Gastroesophageal sphincter (tissue), 4 donors: ENCODE measurements around the gene ZGRF1. TPM values are rescaled to one million over a fixed set of nuclear protein-coding genes. Genes with fewer than 3 reads are reported as not detected.
A peak's percentile ranks its signal among the peaks of the same experiment; 100 is the strongest.
"Not testable (repeated sequence)": the region's sequence is repeated elsewhere in the genome, so short reads cannot be mapped to it uniquely, and the experiment has no call there.

Source experiments
- ATAC-seq: fragments of 150-250 bp; one replicate; pipeline ENCODE4 v1.9.1; 2016; ENCODE audit warnings: mild to moderate bottlenecking, moderate library complexity
- H3K27ac ChIP-seq, 4 donors: fragments of 200-600 bp; sonication (generic) in 3 of 4; 1 replicate in 3 of 4; 2 replicates in 1 of 4; pipeline ENCODE4 v1.5.1; 2016 to 2019
- H3K27me3 ChIP-seq: fragments of 200-600 bp; sonication (generic); one replicate; pipeline ENCODE4 v1.5.1; 2019
- H3K36me3 ChIP-seq, 2 donors: fragments of 200-600 bp; sonication (generic); one replicate each; pipeline ENCODE4 v1.5.1; 2019; ENCODE audit warnings: control low read depth in 1 of 2
- H3K4me1 ChIP-seq, 3 donors: fragments of 200-600 bp; sonication (generic); 1 replicate in 2 of 3; 2 replicates in 1 of 3; pipeline ENCODE4 v1.5.1; 2016 to 2019; ENCODE audit warnings: control low read depth in 2 of 3
- H3K4me3 ChIP-seq, 2 donors: fragments of 200-600 bp; sonication (generic); one replicate each; pipeline ENCODE4 v1.5.1; 2019; ENCODE audit warnings: mild to moderate bottlenecking in 1 of 2, moderate library complexity in 1 of 2
- H3K9me3 ChIP-seq, 3 donors: fragments of 200-600 bp; sonication (generic); one replicate each; pipeline ENCODE4 v1.5.1; 2017 to 2019; ENCODE audit warnings: control low read depth in 2 of 3
- CTCF ChIP-seq, 4 experiments: fragments of 200-600 bp in 2 of 4; fragments of 450-650 bp in 2 of 4; sonication (generic) in 1 of 4; IDR thresholded peaks; one replicate each; pipeline ENCODE4 v1.5.1; 2017 to 2019; ENCODE audit warnings: antibody characterized with exemption in 4 of 4, mild to moderate bottlenecking in 2 of 4, moderate library complexity in 2 of 4
- EP300 ChIP-seq: sonication (generic); formaldehyde crosslinking; IDR thresholded peaks from one replicate; pipeline ENCODE4 v1.6.1; 2017; ENCODE audit warnings: antibody characterized with exemption, mild to moderate bottlenecking
- POLR2A ChIP-seq, 2 donors: fragments of 450-650 bp; IDR thresholded peaks; one replicate each; pipeline ENCODE4 v1.6.1; 2017; ENCODE audit warnings: antibody characterized with exemption in 2 of 2, mild to moderate bottlenecking in 2 of 2, moderate library complexity in 1 of 2
- POLR2AphosphoS5 ChIP-seq: sonication (generic); formaldehyde crosslinking; IDR thresholded peaks from one replicate; pipeline ENCODE4 v1.6.1; 2017; ENCODE audit warnings: antibody characterized with exemption
- WGBS, 2 donors: methylation state at CpG; one replicate each; pipeline ENCODE4 v1.1.5; 2018; ENCODE audit warnings: low coverage in 1 of 2; 5-methylcytosine and 5-hydroxymethylcytosine counted together
- total RNA-seq, 4 donors: library from RNA; depleted of rRNA; stranded (reverse); fragments of >200 nt; gene quantifications; one replicate each; pipeline ENCODE4 v1.1.0, GENCODE V29; 2016

The ZGRF1 gene
- total RNA-seq, 4 donors from 2014 or later, result 2.8 to 4.7 (median 3.9) TPM

- H3K4me1 ChIP-seq, result peaks cover 0 to 35% (median 11%) of the 10 kb centered on the region in 3 donors
- ATAC-seq, result no peak
- WGBS, 2 donors, result 5 to 9% methylated on average over 17 to 33 of the region's 37 CpGs
- no peak overlapping the region for H3K27ac ChIP-seq
- peak overlapping the region in 1 of 2 donors; percentile 43 for H3K4me3 ChIP-seq
- TF ChIP-seq CTCF (IDR thresholded peaks at IDR 0.05), result peak in 1 of 4 experiments; percentile 18
- TF ChIP-seq POLR2AphosphoS5, result no peak
- peaks cover 0 to 29% (median 0%) of the 10 kb centered on the region in 3 donors for H3K9me3 ChIP-seq
- no peaks in the 10 kb centered on the region for H3K36me3 ChIP-seq
- peaks cover 81% of the 10 kb centered on the region for H3K27me3 ChIP-seq
These were observed 113.5 kb downstream of the ZGRF1 start for GRCh38 chr4:112523008-112523721.

- not testable (repeated sequence) for H3K27ac ChIP-seq, H3K4me3 ChIP-seq, H3K36me3 ChIP-seq, ATAC-seq
- Histone ChIP-seq H3K27me3 (peaks cover 87% of the 10 kb centered on the region), H3K4me1 (peaks cover 0 to 39% (median 11%) of the 10 kb centered on the region in 3 donors), H3K9me3 (peaks cover 0 to 29% (median 0%) of the 10 kb centered on the region in 3 donors)
- WGBS, 2 donors, result 10 to 19% methylated on average over 3 to 14 of the region's 17 CpGs
These were observed 114.3 kb downstream of the ZGRF1 start for GRCh38 chr4:112522431-112522830.

- Histone ChIP-seq H3K36me3 (no peaks in the 10 kb centered on the region), H3K9me3 (peaks cover 0 to 29% (median 0%) of the 10 kb centered on the region in 3 donors), H3K27me3 (peaks cover 93% of the 10 kb centered on the region), H3K4me3 (no peak overlapping the region), H3K27ac (no peak overlapping the region), H3K4me1 (peaks cover 0 to 50% (median 17%) of the 10 kb centered on the region in 3 donors)
- no peak for TF ChIP-seq POLR2A (IDR thresholded peaks at IDR 0.05)
- no peak for TF ChIP-seq EP300
- no peak for TF ChIP-seq POLR2AphosphoS5
- TF ChIP-seq CTCF (IDR thresholded peaks at IDR 0.05), result no peak
- no peak for ATAC-seq
- WGBS, 2 donors, result 0 to 8% methylated on average over 4 to 10 of the region's 30 CpGs
These were observed 115.3 kb downstream of the ZGRF1 start for GRCh38 chr4:112521123-112522023.

- Histone ChIP-seq H3K27ac (no peak overlapping the region), H3K9me3 (peaks cover 0 to 29% (median 0%) of the 10 kb centered on the region in 3 donors), H3K4me3 (no peak overlapping the region), H3K4me1 (peaks cover 0 to 57% (median 24%) of the 10 kb centered on the region in 3 donors), H3K36me3 (no peaks in the 10 kb centered on the region), H3K27me3 (peaks cover 98% of the 10 kb centered on the region)
- TF ChIP-seq EP300 (no peak), POLR2AphosphoS5 (no peak)
- ATAC-seq, result no peak
- 0 to 7% methylated on average over 5 to 9 of the region's 25 CpGs for WGBS, 2 donors
These were observed 116.0 kb downstream of the ZGRF1 start for GRCh38 chr4:112520598-112521122.

- peaks cover 0 to 64% (median 24%) of the 10 kb centered on the region in 3 donors for H3K4me1 ChIP-seq
These were observed 116.8 kb downstream of the ZGRF1 start for GRCh38 chr4:112519689-112520597.

More at GRCh38 chr4:112519689-112520597, 116.8 kb downstream of the ZGRF1 start:
- WGBS, 2 donors, result 7 to 8% methylated on average over 17 to 21 of the region's 21 CpGs
- no peaks in the 10 kb centered on the region for H3K36me3 ChIP-seq
- peaks cover 98% of the 10 kb centered on the region for H3K27me3 ChIP-seq
- H3K4me3 ChIP-seq, result no peak overlapping the region
- peaks cover 0 to 29% (median 0%) of the 10 kb centered on the region in 3 donors for H3K9me3 ChIP-seq
- TF ChIP-seq POLR2A (IDR thresholded peaks at IDR 0.05) (no peak), EP300 (no peak), POLR2AphosphoS5 (no peak), CTCF (IDR thresholded peaks at IDR 0.05) (no peak)
- no peak overlapping the region for H3K27ac ChIP-seq
- no peak for ATAC-seq
